Muscle layer of colon (tissue), 2 donors: Measurements from ENCODE around the gene B4GALNT3.
"Not testable (repeated sequence)": the region's sequence is repeated elsewhere in the genome, so short reads cannot be mapped to it uniquely, and the experiment has no call there.

Experiments used
- H3K27ac ChIP-seq: one replicate; pipeline ENCODE4 v1.7.0; 2013; ENCODE audit warnings: low read depth, mild to moderate bottlenecking, low read length, moderate library complexity
- H3K27me3 ChIP-seq, 2 donors: one replicate each; pipeline ENCODE4 v1.7.0; 2013; ENCODE audit warnings: low read length in 2 of 2, mild to moderate bottlenecking in 2 of 2; ENCODE audit not compliant: insufficient read depth in 2 of 2, control insufficient read depth in 1 of 2
- H3K36me3 ChIP-seq: one replicate; pipeline ENCODE4 v1.7.0; 2013; ENCODE audit warnings: mild to moderate bottlenecking, low read length; ENCODE audit not compliant: insufficient read depth
- H3K4me1 ChIP-seq: one replicate; pipeline ENCODE4 v1.7.0; 2013; ENCODE audit warnings: mild to moderate bottlenecking, low read length; ENCODE audit not compliant: insufficient read depth
- H3K4me3 ChIP-seq, 2 donors: one replicate each; pipeline ENCODE4 v1.7.0; 2013; ENCODE audit warnings: low read length in 2 of 2, low read depth in 1 of 2, mild to moderate bottlenecking in 1 of 2, moderate library complexity in 1 of 2
- H3K9ac ChIP-seq: one replicate; pipeline ENCODE4 v1.7.0; 2013; ENCODE audit warnings: low read length
- H3K9me3 ChIP-seq: one replicate; pipeline ENCODE4 v1.7.0; 2013; ENCODE audit warnings: mild to moderate bottlenecking, low read length
- donor health status: abdominal sarcoma.
- donor health status: Adenocarcinoma of cecum.

B4GALNT3 gene

GRCh38 chr12:572532-572899, 112.8 kb downstream of the B4GALNT3 start:
- no peak overlapping the region for H3K4me3 ChIP-seq
- no peak overlapping the region for H3K9ac ChIP-seq
- peak overlapping the region; percentile 65 for H3K27ac ChIP-seq
- peaks cover 42% of the 10 kb centered on the region for H3K4me1 ChIP-seq
- H3K36me3 ChIP-seq: no peaks in the 10 kb centered on the region
- H3K9me3 ChIP-seq: no peaks in the 10 kb centered on the region
- H3K27me3 ChIP-seq: no peaks in the 10 kb centered on the region

DNA sequence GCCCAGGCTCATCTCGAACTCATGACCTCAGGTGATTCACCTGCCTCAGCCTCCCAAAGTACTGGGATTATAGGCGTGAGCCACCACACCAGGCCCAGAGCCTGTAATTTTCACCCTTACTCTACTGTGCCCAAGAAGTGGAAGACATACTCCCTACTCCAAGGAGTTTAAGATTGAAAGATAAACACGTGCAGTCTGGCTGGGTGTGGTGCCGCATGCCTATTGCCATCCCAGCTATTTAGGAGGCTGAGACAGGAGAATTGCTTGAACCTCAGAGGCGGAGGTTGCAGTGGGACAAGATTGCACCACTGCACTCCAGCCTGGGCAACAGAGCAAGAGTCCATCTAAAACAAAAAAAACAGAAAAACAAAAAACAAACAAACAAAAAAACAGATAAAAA, 113.5 kb downstream of the B4GALNT3 start:
- Histone ChIP-seq H3K27me3 (no peaks in the 10 kb centered on the region), H3K36me3 (no peaks in the 10 kb centered on the region), H3K9me3 (no peaks in the 10 kb centered on the region), H3K4me1 (peaks cover 42% of the 10 kb centered on the region), H3K9ac (no peak overlapping the region), H3K4me3 (no peak overlapping the region), H3K27ac (no peak overlapping the region)

GRCh38 chr12:574475-575128, 114.9 kb downstream of the B4GALNT3 start:
- Histone ChIP-seq H3K27ac (no peak overlapping the region), H3K4me3 (no peak overlapping the region), H3K9me3 (no peaks in the 10 kb centered on the region), H3K4me1 (peaks cover 37% of the 10 kb centered on the region), H3K36me3 (no peaks in the 10 kb centered on the region), H3K27me3 (no peaks in the 10 kb centered on the region), H3K9ac (no peak overlapping the region)

- Histone ChIP-seq H3K4me3 (peak overlapping the region in 1 of 2 donors; percentile 28), H3K9me3 (no peaks in the 10 kb centered on the region), H3K9ac (no peak overlapping the region), H3K4me1 (peaks cover 36% of the 10 kb centered on the region), H3K27ac (peak overlapping the region; percentile 16), H3K36me3 (no peaks in the 10 kb centered on the region), H3K27me3 (no peaks in the 10 kb centered on the region)
Observed at GRCh38 chr12:575129-575502, 115.4 kb downstream of the B4GALNT3 start.

- Histone ChIP-seq H3K4me1 (peaks cover 31% of the 10 kb centered on the region), H3K27ac (peak overlapping the region; percentile 36), H3K9me3 (no peaks in the 10 kb centered on the region), H3K4me3 (peak overlapping the region; percentile 4 to 28), H3K27me3 (no peaks in the 10 kb centered on the region), H3K36me3 (no peaks in the 10 kb centered on the region), H3K9ac (no peak overlapping the region)
Observed at GRCh38 chr12:575948-576614, 116.3 kb downstream of the B4GALNT3 start.

- Histone ChIP-seq H3K27ac (peak overlapping the region; percentile 23), H3K9ac (no peak overlapping the region), H3K4me3 (peak overlapping the region in 1 of 2 donors; percentile 4)
Observed at GRCh38 chr12:576615-577110, 116.9 kb downstream of the B4GALNT3 start.

GRCh38 chr12:577994-578747, 118.4 kb downstream of the B4GALNT3 start:
- not testable (repeated sequence) for H3K27me3 ChIP-seq, H3K27ac ChIP-seq, H3K9ac ChIP-seq, H3K36me3 ChIP-seq, H3K4me3 ChIP-seq, H3K9me3 ChIP-seq
- peaks cover 20% of the 10 kb centered on the region for H3K4me1 ChIP-seq

More at GRCh38 chr12:576615-577110, 116.9 kb downstream of the B4GALNT3 start:
- Histone ChIP-seq H3K36me3 (no peaks in the 10 kb centered on the region), H3K27me3 (no peaks in the 10 kb centered on the region), H3K4me1 (peaks cover 25% of the 10 kb centered on the region), H3K9me3 (no peaks in the 10 kb centered on the region)

- no peak overlapping the region for H3K27ac ChIP-seq
- H3K9ac ChIP-seq: no peak overlapping the region
- no peaks in the 10 kb centered on the region for H3K27me3 ChIP-seq
- H3K9me3 ChIP-seq: no peaks in the 10 kb centered on the region
- H3K4me3 ChIP-seq: no peak overlapping the region
- no peaks in the 10 kb centered on the region for H3K36me3 ChIP-seq
- H3K4me1 ChIP-seq: peaks cover 20% of the 10 kb centered on the region
Observed at GRCh38 chr12:578748-579419, 119.1 kb downstream of the B4GALNT3 start.

DNA sequence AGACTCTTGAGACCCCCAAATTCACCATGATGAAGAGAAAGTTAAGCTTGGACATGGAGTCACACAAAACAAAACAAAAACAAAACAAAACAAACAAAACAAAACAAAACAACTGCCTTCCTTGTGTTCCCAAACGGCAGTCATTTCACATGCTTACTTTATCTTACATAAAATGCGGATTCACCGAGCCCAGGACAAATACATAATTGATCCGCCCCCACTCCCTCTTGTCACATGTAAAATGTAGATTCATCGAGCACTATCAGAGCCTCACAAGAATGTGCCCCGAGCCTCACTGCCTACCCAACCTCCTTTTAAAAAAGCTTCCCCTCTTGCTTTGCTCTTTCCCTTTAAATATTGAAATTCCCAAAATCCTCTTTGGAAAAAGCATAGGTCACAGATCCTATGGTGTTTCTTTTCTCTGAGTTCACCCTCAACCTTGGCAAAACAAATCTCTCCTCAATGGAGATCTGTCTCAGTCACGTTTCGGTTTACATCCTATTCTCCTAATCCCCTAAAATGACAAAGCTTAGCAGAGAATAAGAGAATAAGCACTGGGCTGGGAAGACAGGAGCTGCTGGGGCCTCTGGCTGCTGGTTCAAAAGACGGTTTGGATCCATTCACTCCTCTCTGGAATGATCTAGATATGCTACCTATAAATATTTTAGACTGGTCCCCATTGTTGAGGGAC, 119.8 kb downstream of the B4GALNT3 start:
- H3K27me3 ChIP-seq: no peaks in the 10 kb centered on the region
- no peak overlapping the region for H3K4me3 ChIP-seq
- H3K9me3 ChIP-seq: no peaks in the 10 kb centered on the region
- H3K36me3 ChIP-seq: no peaks in the 10 kb centered on the region
- H3K4me1 ChIP-seq: peaks cover 19% of the 10 kb centered on the region
- H3K9ac ChIP-seq: no peak overlapping the region
- no peak overlapping the region for H3K27ac ChIP-seq

DNA sequence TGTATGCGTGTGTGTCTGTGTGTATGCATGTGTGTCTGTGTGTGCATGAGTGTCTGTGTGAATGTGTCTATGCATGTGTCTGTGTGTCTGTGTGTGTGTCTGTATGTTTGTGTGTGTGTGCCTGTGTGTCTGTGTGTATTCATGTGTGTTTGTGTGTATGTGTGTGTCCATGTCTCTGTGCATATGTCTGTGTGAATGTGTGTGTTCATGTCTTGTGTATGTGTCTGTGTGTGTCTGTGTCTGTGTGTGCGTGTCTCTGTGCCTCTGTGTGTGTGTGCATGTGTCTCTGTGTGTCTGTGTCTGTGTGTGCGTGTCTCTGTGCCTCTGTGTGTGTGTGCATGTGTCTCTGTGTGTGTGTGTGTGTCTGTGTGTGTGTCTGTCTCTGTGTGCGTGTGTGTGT, 121.1 kb downstream of the B4GALNT3 start:
- Histone ChIP-seq H3K9me3 (no peaks in the 10 kb centered on the region), H3K4me1 (peaks cover 6% of the 10 kb centered on the region), H3K36me3 (no peaks in the 10 kb centered on the region), H3K27ac (no peak overlapping the region), H3K27me3 (no peaks in the 10 kb centered on the region), H3K4me3 (no peak overlapping the region), H3K9ac (no peak overlapping the region)

GRCh38 chr12:581321-581720, 121.6 kb downstream of the B4GALNT3 start:
- Histone ChIP-seq H3K36me3 (no peaks in the 10 kb centered on the region), H3K27ac (no peak overlapping the region), H3K4me1 (peaks cover 2% of the 10 kb centered on the region), H3K9ac (no peak overlapping the region), H3K27me3 (no peaks in the 10 kb centered on the region), H3K9me3 (no peaks in the 10 kb centered on the region), H3K4me3 (no peak overlapping the region)
